Measurements from ENCODE around the gene ANKRD65.
"Not testable (repeated sequence)": the region's sequence is repeated elsewhere in the genome, so short reads cannot be mapped to it uniquely, and the experiment has no call there.

Gene ANKRD65

DNA sequence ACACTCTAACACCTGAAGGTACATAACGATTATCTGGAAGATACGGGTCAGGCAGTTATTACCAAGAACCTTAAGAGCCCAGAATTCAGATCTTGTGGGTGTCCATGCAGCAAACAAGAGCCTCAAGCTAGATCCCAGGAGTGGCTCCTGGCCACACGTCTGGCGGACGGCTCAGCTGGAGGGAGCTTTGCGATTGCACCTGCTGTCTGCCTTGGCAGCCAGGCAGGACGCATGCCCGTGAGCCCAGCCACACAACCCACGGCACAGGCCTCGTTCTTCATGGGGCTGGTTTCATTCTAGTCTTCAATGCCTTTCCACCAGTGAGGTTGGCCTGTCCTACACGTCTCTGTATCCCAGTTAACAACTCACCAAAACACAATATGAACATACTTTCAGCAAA, 27.6 kb downstream of the ANKRD65 start:
- DNase-seq: no peak

DNA sequence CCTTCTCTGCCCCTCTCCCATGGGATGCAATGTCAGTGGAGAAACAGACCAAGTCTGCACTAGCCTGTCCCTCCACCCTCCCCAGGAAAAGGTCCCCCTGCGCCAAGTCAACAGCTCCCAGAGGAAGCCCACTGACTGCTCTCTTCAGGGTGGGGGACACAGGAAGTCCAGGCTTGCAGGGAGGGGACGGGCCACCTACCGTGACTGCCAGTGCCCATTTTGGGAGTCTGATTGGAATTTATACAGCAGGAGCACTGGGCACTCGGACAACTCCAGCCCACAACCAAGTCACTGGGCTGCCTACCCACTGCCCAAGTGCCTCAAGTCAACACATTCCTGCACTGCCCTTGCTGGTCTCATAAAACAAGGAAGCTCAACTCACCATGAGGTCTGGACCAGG, 28.1 kb downstream of the ANKRD65 start:
- no peak for DNase-seq

DNA sequence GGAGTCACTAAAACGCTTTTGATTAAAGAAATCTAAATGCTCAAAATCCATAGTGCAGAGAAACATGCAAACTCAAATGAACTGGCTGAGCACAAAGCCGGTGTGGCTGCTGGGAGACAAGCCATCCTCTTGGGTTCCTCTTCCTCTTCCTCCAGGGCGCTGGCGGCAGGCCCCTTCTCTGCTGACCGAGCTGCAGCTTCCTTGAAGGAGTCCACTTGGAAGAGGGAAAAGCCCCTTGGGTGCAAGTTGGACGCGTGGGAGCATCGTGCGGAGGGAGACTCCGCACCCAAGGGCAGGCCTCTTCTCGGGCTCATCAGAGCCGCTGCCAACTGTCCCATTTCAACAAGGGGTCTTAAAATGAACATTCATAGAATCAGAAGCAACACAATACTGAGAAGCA, 29.9 kb downstream of the ANKRD65 start:
- DNase-seq: no peak

DNA sequence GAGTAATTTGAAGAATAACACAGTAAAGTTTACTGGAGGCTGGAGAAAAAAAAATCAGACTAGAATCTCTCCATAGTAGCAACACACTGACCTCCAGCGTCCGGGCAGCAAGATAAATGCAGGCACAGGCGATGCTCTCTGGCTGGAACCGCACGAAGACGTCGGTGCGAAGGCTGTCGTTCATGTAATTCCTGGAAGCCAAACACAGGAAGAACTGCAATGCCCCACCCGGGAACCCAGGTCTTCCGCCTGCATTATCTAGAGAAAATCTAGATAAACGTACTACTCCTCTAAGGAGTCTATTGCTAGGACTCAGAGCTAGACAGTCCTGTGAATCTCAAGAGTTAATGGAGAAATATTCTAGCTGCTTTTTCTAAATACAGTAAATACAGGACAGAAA, 30.4 kb downstream of the ANKRD65 start:
- DNase-seq: no peak

DNA sequence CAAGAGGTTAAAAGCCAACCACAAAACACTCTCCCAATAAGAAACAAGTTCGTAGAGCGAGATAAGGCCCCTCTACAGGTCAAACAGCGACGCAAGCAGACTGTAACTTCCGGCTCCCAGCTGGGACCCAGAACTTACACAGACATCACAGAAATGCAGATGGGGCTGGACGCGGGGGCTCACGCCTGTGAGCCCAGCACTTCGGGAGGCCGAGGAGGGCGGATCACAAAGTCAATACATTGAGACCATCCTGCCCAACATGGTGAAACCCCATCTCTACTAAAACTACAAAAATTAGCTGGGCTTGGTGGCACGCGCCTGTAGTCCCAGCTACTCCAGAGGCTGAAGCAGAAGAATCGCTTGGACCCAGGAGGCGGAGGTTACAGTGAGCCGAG, 33.0 kb downstream of the ANKRD65 start:
- no peak for DNase-seq

DNA sequence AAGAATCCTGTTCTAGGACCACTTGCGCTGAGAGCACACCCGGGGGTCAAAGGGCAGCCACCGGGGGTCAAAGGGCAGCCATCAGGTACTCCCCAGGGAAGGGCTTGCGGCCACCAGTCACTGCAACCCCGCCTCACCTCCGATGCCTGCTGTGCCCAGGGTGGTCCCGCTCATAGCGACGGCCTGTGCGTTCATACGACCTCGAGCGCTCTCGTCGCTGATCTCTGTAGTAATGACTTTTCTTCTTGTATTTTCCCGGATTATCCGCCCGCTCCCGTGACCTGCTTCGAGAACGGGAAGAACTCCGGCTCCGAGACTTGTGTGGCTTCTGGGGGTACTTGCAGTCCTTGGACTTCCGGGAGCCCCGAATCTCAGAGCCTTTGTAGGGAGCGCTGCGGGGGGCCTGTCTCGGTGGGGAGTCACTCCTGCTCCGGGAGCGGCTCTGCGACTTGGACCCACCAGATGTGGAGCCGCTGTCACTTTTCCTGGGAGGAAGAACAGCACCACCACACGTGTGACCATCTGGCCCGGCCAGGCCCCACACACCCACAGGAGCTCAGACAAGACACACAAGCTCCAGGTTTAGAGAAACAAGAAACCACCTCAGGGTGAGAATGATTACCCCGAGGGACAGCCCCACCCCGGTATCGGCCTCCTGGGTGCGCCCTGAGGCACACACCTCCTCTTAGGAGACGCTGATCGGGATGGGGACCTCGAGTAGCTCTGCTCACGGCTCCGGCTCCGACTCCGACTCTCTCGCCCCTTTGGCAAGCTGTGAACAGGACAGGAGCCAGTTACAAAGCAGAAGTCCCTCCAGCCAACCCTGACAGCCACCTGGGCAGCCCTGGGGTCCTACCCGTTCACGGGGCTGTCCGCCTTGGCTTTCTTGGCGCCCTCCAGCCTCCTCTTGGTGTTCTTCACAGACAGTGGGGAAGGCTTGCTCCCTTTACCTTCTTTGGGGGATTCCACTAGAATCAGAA, 33.7 kb downstream of the ANKRD65 start:
- DNase-seq: no peak

DNA sequence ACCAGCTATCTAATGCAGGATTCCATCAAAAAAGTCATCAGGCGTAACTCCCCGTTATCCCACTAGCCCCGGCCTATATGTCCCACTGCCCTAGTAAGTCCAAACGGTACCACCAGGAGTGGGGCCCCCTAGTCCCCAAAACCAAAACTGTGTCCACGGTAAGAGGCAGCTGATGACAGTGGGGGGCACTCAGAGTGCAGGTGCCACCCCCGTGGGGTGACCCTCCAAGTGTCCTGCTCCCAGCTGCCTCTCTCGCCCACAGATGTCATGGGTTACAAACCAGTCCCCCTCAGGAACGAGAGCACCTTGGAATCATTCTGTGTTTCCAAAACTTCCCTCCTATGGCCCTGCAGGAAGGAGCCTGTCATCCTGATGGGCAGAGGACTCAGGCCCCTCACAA, 35.1 kb downstream of the ANKRD65 start:
- DNase-seq: no peak

DNA sequence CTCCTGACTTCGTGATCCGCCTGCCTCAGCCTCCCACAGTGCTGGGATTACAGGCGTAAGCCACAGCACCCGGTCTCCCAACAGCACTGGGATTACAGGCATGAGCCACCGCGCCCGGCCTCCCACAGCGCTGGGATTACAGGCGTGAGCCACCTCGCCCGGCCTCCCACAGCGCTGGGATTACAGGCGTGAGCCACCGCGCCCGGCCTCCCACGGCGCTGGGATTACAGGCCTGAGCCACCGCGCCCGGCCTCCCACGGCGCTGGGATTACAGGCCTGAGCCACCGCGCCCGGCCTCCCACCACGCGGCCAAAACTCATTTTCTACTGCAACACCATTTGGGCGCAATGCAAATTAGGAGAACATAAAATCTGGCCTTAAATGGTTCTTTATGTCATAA, 35.7 kb downstream of the ANKRD65 start:
- DNase-seq: not testable (repeated sequence)

DNA sequence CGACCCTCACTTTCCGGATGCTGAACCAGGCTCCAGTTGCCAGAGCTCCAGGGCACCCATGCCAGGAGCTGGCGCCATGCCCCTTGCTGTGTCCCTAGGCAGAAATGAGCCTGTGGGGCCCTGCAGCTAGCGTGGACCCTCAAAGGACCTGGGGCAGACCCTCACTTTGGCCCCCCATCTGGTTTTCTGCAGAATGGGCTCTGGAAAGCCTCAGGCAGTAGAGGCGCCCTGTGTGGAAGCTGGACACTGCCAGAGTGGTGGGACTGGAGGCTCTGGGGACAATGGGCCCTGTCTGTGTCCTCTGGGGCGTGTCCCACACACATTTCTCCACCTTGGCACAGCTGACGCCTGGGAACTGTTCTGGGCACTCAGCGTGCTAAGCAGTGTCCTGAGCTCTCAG, 39.8 kb downstream of the ANKRD65 start:
- DNase-seq: no peak

DNA sequence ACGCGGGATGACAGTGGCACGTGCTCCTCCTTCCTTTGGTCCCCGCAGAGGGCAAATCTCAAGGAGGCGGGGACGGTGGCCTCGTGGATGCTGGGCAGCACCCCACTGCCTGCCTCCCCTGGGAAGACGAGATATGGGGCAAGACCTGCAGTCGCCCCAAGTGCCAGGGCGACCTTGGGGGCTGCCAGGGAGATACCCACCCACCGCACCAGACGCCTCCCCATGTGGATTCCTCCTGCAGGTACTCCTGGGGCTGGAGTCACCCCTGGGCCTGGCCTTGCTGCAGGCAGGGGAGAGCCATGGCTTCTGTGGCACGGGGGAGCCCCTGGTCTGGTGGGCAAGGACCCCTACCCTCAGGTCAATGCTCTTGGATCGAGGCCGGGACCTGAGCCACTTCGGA, 40.2 kb downstream of the ANKRD65 start:
- DNase-seq: no peak

DNA sequence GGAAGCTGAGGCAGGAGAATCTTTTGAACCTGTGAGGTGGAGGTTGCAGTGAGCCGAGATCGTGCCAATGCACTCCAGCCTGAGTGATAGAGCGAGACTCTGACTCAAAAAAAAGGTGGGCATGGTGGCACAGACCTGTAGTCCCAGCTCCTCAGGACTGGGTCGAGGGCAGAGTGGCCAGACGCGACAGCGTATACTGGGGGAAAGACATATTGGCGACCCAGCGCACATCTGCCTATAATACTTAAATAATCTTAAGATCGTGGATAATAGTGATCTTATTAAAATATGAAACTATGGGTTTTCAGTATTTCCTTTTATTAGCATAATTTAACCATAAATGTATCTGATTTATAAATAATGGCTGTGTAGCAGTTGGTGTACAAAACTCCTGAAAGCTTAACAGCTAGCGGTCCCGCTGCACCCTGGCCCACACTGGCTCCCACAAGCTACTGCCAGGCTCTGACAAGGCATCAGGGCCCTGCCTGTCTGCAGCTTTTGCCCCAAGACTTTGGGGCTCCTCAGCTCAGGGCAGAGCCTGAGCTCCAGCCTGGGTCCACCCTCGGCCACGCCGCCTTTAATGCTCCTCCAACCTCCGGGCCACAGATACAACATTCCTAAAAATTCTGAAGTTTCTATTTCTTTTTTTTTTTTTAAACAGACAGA, 43.4 kb downstream of the ANKRD65 start:
- no peak for DNase-seq

DNA sequence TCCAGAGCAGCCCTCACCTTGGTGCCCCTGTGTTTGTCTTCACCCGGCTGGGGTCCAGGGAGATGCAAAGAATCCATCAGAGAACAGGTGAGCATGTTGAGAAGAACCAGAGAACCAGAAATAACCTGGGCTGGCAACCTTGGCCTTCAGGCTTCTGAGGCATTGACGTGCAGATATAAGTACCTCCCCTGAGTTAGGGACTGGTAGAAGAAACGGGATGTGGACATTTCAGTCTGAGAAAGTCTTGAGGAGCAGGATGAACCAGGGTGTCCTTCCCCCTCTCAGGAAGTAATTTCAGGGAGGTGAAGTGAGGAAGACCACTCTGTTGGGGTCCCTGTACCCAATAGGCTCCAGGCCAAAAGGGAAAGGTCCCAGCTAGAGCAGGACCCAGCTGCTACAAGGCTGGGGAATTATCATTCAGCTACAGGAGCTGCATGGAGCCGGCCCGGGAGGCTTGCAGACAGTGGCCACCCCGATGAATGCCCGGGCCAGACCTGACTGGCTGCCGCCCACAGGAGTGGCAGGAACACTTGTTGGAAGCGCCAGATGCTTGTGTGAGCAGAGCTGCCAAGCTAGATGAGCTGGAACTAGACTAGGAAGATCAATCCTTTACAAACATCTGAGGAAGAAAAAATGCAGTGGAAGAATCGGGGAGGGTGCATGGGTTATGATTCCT, 44.4 kb downstream of the ANKRD65 start:
- DNase-seq: no peak

DNA sequence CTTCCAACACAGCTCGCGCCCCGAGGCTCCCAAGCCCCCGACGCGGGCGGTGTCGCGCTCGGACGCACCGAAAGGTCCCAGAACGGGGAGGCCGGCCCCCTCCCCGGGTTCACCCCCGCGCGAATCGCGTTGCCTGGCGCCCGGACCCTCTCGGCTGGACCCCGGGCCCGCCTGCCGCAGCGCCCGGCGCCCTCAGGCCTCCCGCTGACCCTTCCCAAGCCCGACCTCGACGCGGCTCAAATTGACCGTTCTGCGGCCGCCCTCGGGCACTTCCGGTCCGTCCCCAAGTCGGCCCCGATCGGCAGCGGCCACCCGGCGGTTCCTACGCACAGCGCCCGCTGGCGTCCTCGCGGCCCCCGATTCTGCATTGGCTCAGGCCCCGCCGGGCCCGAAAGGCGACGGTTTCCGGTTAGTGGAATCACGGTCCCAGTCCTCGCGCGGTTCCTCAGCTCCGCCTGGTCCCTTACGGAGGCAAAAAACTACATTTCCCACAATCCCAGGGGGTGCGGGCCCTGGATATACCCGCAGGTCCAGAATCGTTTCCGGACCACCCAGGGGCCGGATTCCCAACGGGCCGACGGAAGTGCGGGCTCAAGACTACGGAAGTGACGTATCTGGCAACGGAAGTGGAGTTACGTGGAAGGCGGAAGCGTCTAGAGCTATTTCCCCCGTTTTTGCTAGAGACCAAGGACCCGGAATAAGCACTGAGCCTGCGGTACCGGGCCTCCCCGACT, 46.0 kb downstream of the ANKRD65 start, which contains the start of gene AURKAIP1:
Gene AURKAIP1, minus strand, starts transcription at position 279 of the 734 bp plus-strand sequence. CDS start 451 bp downstream, outside the sequence.
- peak; percentile 90 for DNase-seq

DNA sequence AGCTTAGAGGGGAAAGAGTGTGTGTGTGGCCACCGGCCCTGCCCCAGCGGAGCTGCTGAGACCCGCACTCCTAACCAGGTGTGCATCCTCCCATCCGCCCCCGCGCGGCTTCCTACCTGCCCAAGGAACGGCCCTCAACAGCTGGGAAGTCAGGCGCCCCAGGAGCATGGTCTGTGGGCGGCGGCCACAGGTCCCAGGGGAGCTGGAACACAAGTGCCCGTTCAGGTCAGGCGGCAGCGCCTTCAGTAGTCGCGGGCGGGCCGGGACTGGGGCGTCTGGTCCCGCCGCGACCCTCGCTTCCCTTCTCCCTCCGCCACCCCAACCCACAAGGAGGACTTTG, 46.5 kb downstream of the ANKRD65 start:
- DNase-seq: no peak

DNA sequence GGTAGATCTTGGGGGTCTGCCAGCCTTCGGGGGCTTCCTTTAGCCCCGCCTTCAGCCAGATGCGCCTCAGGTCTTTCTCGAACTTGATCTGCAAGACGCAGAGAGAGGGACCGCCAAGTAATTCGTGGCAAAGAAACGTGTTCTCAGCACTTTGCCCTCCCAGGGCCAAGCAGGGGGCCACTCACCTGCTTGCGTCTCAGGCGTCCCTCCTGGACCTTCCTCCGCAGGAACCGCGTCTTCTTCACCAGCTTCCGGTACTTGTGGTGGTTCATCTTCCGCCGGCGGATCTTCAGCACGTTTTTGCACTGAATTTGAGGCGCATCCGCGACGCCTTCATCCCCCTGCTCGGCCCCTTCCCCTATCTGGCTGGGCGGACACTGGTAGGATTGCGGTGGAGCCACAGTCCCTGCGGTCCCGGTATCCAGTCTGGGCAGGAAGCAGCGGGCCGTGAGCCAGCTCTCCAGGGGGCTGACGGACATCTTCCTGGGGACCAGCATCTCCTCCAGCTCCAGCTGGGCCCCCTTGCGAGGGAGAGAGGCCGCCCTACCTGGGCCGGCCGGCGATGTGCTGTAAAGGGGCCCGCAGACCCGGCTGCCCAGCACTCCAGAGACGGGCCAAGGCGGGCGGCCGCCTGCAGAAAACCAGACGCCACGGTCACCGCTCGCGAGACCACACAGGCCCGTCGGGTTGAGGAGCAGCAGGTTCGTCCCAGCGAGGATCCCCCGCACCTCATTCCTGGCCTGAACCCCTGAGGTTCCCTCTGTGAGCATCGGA, 47.1 kb downstream of the ANKRD65 start:
- no peak for DNase-seq

DNA sequence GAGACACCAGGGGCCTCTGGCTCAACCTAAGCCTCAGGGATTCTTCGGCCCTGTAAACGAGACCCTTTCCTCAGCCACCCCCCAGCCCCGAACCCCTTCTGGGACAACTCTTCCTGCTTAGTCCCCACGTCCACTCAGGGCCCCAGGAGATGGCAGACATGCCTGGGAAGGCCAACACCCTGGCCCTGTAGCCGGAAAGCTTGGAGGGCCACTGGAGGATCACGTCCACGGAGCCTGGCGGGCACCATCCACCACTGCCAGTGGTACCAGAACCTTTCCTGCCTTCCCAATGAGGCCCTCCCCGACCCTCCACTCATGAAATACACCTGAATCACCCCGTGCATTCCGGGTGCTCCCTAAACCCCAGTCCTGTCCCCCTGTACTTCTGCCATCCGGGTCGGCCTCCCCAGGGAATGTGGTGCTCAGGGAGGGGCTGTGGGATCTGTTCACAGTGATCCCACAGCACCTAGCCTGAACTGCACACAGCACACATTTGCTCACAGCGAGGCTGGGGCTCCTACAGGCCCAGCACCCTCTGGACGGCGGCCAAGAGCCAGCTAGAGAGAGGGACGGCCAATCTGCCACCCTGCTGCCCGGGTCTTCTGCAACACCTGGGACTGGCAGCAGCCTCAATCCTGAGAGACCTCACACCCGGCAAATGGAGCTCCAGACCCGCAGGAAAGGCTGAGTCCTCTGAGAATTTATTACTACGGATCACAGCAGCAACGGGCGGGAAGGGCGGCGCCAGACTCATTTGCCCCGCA, 47.8 kb downstream of the ANKRD65 start:
- DNase-seq: no peak

DNA sequence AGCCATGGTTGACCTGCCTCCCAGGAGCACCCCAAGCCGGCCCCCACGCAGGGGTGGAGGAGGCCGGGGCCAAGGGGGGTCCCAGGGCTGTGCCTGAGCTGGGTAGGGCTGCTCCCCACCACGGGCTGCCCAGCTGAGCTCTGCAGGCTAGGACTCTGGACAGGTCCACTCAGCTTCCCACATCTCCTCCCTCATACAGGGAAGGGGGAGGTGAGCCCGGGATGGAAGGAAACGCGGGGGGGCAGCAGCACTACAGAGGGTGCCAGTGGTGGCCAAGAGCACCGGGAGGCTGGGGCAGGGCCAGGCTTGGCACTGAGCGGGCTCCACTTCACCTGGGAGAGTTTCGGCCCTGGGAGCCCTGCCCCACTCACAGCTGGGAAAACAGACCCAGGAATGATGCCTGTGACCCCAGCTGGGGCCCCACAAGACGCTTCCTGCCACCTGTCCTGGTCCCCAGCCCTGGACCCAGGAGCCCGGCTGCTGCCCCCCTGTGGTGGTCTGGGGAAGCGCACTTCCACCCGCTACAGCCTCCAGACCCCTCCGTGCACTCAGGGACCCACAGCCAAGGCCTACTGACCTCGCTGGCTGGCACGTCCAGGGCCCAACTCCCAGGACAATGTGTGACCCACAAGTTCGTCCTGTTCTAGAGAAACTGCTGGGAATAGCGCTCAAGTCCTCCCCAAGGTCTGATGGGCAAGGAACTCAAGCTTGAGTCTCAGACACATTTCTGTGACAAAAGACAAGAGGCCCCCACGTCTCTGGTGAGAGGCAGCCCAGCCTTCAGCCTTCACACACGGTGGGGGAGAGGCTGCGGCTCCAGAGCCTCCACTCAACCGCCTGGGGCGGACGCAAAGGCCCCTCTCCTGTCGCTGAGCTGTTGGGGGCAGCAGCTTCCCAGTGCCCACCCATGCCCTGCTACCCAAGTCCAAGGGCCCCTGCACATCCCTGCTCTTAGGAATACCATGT, 49.0 kb downstream of the ANKRD65 start:
- DNase-seq: peak; percentile 77

DNA sequence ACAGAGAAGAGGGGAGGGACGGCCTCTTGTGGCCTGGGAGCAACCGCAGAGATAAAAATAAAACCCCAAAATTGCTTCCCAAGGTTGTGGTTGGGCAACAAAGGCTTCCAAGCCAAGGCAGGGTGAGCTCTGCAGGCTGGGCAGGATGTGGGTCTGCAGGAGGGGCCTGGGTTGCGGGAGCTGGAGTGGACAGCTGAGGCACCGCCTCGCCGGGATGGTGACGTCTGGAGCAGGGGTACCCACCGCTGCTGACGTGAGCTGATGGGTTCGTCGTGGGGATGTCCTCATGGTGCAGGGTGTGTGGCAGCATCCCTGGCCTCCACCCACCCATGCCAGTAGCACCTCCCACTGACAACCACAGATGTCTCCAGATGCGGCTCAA, 49.7 kb downstream of the ANKRD65 start:
- no peak for DNase-seq

DNA sequence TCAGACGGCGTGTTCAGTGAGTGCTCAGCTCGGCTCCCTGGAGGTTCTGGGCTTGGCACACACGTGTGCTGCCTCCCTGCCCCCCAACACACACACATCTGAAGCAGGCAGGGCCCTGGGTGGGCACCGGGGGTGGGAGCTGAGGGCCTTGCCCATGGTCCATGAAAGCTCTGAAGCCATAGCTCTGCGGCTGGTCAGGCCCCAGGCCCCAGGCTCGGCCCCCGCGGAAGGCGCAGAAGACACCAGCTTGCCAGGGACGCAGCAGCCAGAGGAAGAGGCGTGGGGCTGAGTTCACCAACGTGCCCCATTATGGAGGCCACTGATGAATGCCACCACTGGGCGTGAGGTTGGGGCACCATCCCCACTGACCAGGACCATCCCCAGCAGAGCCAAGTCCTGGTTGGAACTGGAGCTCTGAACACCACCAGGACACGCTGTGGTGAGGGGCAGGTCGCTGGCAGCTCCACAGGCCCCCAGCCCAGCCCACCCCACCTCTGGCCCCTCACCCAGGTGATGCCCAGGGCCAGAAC, 50.2 kb downstream of the ANKRD65 start:
- no peak for DNase-seq

DNA sequence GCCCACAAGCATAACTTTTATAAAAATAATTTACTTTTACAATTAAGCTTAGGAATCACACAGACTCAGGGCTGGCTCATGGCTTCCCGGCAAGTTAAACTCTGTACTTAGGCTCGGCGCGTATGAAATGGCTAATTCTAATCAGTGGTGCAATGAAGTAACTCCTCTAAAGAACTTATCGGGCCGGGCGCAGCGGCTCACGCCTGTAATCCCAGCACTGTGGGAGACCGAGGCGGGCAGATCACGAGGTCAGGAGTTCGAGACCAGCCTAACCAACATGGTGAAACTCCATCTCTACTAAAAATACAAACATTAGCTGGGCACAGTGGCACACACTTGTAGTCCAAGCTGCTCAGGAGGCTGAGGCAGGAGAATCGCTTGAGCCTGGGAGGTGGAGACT, 51.0 kb downstream of the ANKRD65 start:
- DNase-seq: not testable (repeated sequence)

All from stimulated activated CD4-positive, alpha-beta T cell treated with anti-CD3 and anti-CD28 coated beads, Interleukin-12 subunit alpha, Interleukin-12 subunit beta, amount 100 ng/mL, for 4 hours (primary cell).